Omental fat pad (tissue), 4 donors: ENCODE data around the gene ERI2. TPM values are rescaled to one million over a fixed set of nuclear protein-coding genes. Genes with fewer than 3 reads are reported as not detected.

ENCODE experiments used
- ATAC-seq: fragments of 150-250 bp; one replicate; pipeline ENCODE4 v1.9.1; 2016; ENCODE audit warnings: mild to moderate bottlenecking, moderate library complexity; ENCODE audit not compliant: low FRiP score
- DNase-seq: peaks from one replicate; pipeline ENCODE4 v3.0.0-alpha.2; 2019; ENCODE audit warnings: low spot score
- CTCF ChIP-seq, 3 donors: fragments of 450-650 bp; IDR thresholded peaks; one replicate each; pipeline ENCODE4 v1.5.1; 2016 to 2017; ENCODE audit warnings: antibody characterized with exemption in 3 of 3, mild to moderate bottlenecking in 3 of 3, moderate library complexity in 2 of 3
- total RNA-seq, 4 donors: library from RNA; depleted of rRNA; stranded (reverse); fragments of >200 nt; gene quantifications; one replicate each; pipeline ENCODE4 v1.1.0, GENCODE V29; 2016

ERI2 gene, protein sequence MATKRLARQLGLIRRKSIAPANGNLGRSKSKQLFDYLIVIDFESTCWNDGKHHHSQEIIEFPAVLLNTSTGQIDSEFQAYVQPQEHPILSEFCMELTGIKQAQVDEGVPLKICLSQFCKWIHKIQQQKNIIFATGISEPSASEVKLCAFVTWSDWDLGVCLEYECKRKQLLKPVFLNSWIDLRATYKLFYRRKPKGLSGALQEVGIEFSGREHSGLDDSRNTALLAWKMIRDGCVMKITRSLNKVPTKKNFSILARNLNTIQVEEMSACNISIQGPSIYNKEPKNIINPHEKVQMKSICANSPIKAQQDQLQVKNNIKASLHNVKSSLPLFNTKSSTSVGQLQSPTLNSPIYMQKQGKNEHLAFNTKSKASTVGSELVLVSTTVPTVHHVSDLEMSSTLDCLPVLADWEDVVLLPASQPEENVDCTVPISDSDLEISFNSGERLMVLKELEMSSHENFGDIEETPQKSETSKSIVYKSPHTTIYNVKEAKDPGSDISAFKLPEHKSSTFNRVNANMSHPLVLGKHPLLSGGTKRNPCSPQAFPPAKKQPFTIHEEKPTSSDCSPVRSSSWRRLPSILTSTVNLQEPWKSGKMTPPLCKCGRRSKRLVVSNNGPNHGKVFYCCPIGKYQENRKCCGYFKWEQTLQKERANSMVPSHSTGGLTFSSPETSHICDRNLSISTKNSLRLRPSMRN
- total RNA-seq, result 10 to 100 TPM in 3 of 4 donors, 1 to 10 TPM in 1; 7.7 to 16.3 (median 12.9) TPM

GRCh38 chr16:20806168-20807050 lies at the start of gene ERI2, which contains the start of gene REXO5:
TSS of gene ERI2 (minus strand) at chr16:20806472. CDS start at chr16:20806430, 42 bp downstream.
TSS of gene REXO5 (plus strand) at chr16:20806527. CDS start at chr16:20806954, 427 bp downstream.
- peak; percentile 88 for DNase-seq
- TF ChIP-seq CTCF (IDR thresholded peaks at IDR 0.05), result no peak
- peak; percentile 94 for ATAC-seq

DNA sequence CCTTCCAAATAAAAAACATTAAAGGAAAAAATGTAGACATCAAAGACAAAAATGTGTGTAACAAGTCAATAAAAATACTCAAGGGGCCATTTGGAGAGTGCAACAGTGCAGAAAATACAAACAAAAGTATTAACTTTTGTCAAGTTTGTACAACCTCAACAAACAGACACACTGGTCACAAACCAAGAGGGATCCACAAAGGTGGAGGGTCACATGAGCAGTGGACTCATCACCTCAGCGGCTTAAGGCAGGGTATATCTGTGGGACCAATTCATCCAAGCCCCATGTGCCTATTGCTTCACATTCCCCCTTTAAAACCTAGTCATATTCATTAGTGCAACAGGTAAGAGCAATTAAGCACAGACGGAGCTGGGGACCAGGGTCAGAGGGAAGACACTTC lies 48.7 kb upstream of the ERI2 start:
- TF ChIP-seq CTCF (IDR thresholded peaks at IDR 0.05), result no peak
- DNase-seq (no peak), ATAC-seq (no peak)

GRCh38 chr16:20853981-20854620 lies 47.8 kb upstream of the ERI2 start:
- TF ChIP-seq CTCF (IDR thresholded peaks at IDR 0.05), result no peak
- no peak for ATAC-seq
- DNase-seq, result no peak

- ATAC-seq, result peak; percentile 29
Measured at GRCh38 chr16:20853143-20853542, 46.9 kb upstream of the ERI2 start.

DNA sequence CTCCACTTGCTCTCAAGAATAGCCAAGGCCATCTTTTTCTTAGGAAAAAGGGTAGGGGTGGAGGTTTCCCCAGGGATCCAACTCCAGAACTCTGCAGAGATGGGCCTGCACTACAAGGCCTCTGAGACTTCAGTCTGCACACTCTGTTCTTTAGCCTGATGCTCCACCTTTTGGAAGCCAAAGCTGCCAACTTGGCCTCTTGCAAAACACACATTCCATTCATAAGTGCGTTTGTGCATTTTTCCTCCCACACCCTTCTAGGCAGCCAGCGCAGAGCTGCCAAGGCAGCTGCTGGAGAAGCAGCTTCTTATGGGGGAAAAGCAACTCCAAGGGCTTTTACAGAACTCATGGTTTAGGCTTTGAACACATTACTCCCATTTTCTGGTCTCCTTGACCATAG lies 45.3 kb upstream of the ERI2 start:
- ATAC-seq (peak; percentile 80), DNase-seq (no peak)
- TF ChIP-seq CTCF (IDR thresholded peaks at IDR 0.05), result no peak

More at GRCh38 chr16:20853143-20853542, 46.9 kb upstream of the ERI2 start:
- no peak for TF ChIP-seq CTCF (IDR thresholded peaks at IDR 0.05)
- no peak for DNase-seq

DNA sequence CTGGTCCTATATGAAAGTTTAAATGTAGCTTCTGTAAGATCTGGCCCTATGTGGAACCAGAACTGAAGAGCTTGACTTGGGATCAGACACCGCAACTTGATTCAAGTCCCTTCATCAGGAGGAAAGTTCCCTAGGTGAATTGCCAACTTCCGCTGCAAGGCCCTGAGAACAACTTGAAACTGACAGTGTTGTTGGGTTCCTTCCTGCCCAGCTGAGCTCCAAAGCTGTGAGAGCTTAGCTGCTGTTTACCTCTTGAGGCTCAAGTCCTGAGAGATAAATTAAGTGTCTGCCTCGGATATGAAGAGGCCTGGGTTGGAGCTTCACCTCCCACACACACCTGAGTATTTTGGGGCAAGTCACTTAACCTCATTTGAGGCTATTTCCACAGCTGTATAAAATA lies 44.7 kb upstream of the ERI2 start:
- no peak for ATAC-seq
- no peak for TF ChIP-seq CTCF (IDR thresholded peaks at IDR 0.05)
- DNase-seq, result no peak
